Endothelial cell (in vitro differentiated cells): ENCODE data around the gene PHOSPHO2. TPM values are rescaled to one million over a fixed set of nuclear protein-coding genes. Genes with fewer than 3 reads are reported as not detected.

ENCODE experiments used
- DNase-seq: peaks from one replicate; pipeline ENCODE4 v3.0.0; 2021; ENCODE audit warnings: low spot score
- H3K27ac Mint-ChIP-seq: one replicate; pipeline ENCODE4 v1.8.0; 2021; ENCODE audit warnings: mixed read lengths, inconsistent platforms; ENCODE audit not compliant: unreplicated experiment
- H3K27me3 Mint-ChIP-seq: one replicate; pipeline ENCODE4 v1.8.0; 2021; ENCODE audit warnings: mild to moderate bottlenecking, moderate library complexity, mixed read lengths, inconsistent platforms; ENCODE audit not compliant: unreplicated experiment
- H3K36me3 Mint-ChIP-seq: one replicate; pipeline ENCODE4 v1.8.0; 2021; ENCODE audit warnings: mild to moderate bottlenecking, low read depth, mixed read lengths, inconsistent platforms; ENCODE audit not compliant: unreplicated experiment
- H3K4me1 Mint-ChIP-seq: one replicate; pipeline ENCODE4 v1.8.0; 2021; ENCODE audit warnings: mild to moderate bottlenecking, mixed read lengths, inconsistent platforms; ENCODE audit not compliant: unreplicated experiment
- H3K4me3 Mint-ChIP-seq: one replicate; pipeline ENCODE4 v1.8.0; 2021; ENCODE audit warnings: mild to moderate bottlenecking, mixed read lengths, inconsistent platforms; ENCODE audit not compliant: unreplicated experiment
- H3K9me3 Mint-ChIP-seq: one replicate; pipeline ENCODE4 v1.8.0; 2021; ENCODE audit warnings: mixed read lengths, inconsistent platforms; ENCODE audit not compliant: unreplicated experiment
- total RNA-seq: library from RNA; stranded (reverse); fragmentation: NEBNext Ultra II Directional; extraction: Animal tissue kit (Norgen Biotek cat#: 25700); gene quantifications from one replicate; pipeline ENCODE4 v1.2.1, GENCODE V29; 2021; ENCODE audit not compliant: unreplicated experiment
- TF ChIP-seq, protein P1 (sequence below): fragments of 200-600 bp; sonication (generic); IDR thresholded peaks from one replicate; pipeline ENCODE4 v1.5.0; 2021; ENCODE audit warnings: antibody characterized with exemption; ENCODE audit not compliant: unreplicated experiment

PHOSPHO2 gene
- total RNA-seq, 1 donor from 2014 or later = 10.5 TPM

GRCh38 chr2:169732583-169733358 lies 38.5 kb downstream of the PHOSPHO2 start:
- Mint-ChIP-seq H3K27me3 (peaks cover 6% of the 10 kb centered on the region), H3K4me1 (peaks cover 27% of the 10 kb centered on the region), H3K9me3 (no peaks in the 10 kb centered on the region), H3K4me3 (peak overlapping the region; percentile 99), H3K27ac (no peak overlapping the region), H3K36me3 (no peaks in the 10 kb centered on the region)
- TF ChIP-seq, protein P1, sequence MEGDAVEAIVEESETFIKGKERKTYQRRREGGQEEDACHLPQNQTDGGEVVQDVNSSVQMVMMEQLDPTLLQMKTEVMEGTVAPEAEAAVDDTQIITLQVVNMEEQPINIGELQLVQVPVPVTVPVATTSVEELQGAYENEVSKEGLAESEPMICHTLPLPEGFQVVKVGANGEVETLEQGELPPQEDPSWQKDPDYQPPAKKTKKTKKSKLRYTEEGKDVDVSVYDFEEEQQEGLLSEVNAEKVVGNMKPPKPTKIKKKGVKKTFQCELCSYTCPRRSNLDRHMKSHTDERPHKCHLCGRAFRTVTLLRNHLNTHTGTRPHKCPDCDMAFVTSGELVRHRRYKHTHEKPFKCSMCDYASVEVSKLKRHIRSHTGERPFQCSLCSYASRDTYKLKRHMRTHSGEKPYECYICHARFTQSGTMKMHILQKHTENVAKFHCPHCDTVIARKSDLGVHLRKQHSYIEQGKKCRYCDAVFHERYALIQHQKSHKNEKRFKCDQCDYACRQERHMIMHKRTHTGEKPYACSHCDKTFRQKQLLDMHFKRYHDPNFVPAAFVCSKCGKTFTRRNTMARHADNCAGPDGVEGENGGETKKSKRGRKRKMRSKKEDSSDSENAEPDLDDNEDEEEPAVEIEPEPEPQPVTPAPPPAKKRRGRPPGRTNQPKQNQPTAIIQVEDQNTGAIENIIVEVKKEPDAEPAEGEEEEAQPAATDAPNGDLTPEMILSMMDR = no peak
- DNase-seq = no peak

- H3K4me3 Mint-ChIP-seq = peak overlapping the region; percentile 94
- DNase-seq = peak; percentile 55
- H3K27me3 Mint-ChIP-seq = peaks cover 6% of the 10 kb centered on the region
Observed at GRCh38 chr2:169734169-169734847, 40.0 kb downstream of the PHOSPHO2 start.

GRCh38 chr2:169735623-169736022 lies 41.4 kb downstream of the PHOSPHO2 start:
- Mint-ChIP-seq H3K27ac (no peak overlapping the region), H3K4me3 (peak overlapping the region; percentile 60), H3K9me3 (no peaks in the 10 kb centered on the region), H3K4me1 (peaks cover 23% of the 10 kb centered on the region), H3K36me3 (peaks cover 12% of the 10 kb centered on the region), H3K27me3 (peaks cover 6% of the 10 kb centered on the region)
- no peak for DNase-seq
- TF ChIP-seq, protein P1 = no peak

More at GRCh38 chr2:169734169-169734847, 40.0 kb downstream of the PHOSPHO2 start:
- Mint-ChIP-seq H3K9me3 (no peaks in the 10 kb centered on the region), H3K27ac (peak overlapping the region; percentile 18), H3K36me3 (peaks cover 4% of the 10 kb centered on the region), H3K4me1 (peaks cover 21% of the 10 kb centered on the region)
- TF ChIP-seq, protein P1 = no peak

DNA sequence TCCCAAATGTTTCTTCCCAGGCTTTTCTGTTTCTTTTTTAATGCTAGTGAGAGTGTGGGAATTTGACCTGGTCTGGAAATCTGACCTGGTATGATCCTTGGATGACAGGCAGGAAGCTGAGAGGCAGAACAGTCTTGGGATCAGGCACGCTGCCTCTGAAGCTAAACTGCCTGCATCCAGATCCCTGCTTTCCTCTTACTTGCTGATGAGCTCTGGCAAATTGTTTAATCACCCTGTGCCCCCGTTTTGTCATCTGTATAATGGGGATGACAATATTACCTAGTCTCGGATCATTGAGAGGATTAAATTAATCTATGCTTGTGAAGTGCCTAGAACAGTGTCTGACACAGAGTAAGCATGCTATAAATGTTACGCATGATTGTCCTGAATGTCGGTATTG lies 42.6 kb downstream of the PHOSPHO2 start:
- peaks cover 16% of the 10 kb centered on the region for H3K36me3 Mint-ChIP-seq
- peak overlapping the region; percentile 57 for H3K4me3 Mint-ChIP-seq
- TF ChIP-seq, protein P1 = no peak

More for the DNA sequence above, 42.6 kb downstream of the PHOSPHO2 start:
- H3K9me3 Mint-ChIP-seq = no peaks in the 10 kb centered on the region
- no peak for DNase-seq
- peaks cover 6% of the 10 kb centered on the region for H3K27me3 Mint-ChIP-seq
- H3K4me1 Mint-ChIP-seq = peaks cover 23% of the 10 kb centered on the region
- H3K27ac Mint-ChIP-seq = no peak overlapping the region
